Nephron progenitor cell (in vitro differentiated cells): Measurements from ENCODE around the gene MBLAC1.
A peak's percentile ranks its signal among the peaks of the same experiment; 100 is the strongest.

Source experiments
- DNase-seq: peaks from one replicate; pipeline ENCODE4 v3.0.0; 2021
- H3K27ac Mint-ChIP-seq: 2 replicates; pipeline ENCODE4 v1.8.0; 2021; ENCODE audit warnings: mild to moderate bottlenecking, moderate library complexity, mixed read lengths
- H3K27me3 Mint-ChIP-seq: 2 replicates; pipeline ENCODE4 v1.8.0; 2021; ENCODE audit warnings: mild to moderate bottlenecking, low read depth, mixed read lengths; ENCODE audit not compliant: poor library complexity
- H3K36me3 Mint-ChIP-seq: 2 replicates; pipeline ENCODE4 v1.8.0; 2021; ENCODE audit warnings: low read depth, mixed read lengths
- H3K4me1 Mint-ChIP-seq: 2 replicates; pipeline ENCODE4 v1.8.0; 2021; ENCODE audit warnings: mixed read lengths
- H3K4me3 Mint-ChIP-seq: 2 replicates; pipeline ENCODE4 v1.8.0; 2021; ENCODE audit warnings: mild to moderate bottlenecking, moderate library complexity, mixed read lengths
- H3K9me3 Mint-ChIP-seq: 2 replicates; pipeline ENCODE4 v1.8.0; 2021; ENCODE audit warnings: mild to moderate bottlenecking, moderate library complexity, mixed read lengths
- CTCF ChIP-seq: fragments of 200-600 bp; sonication (generic); IDR thresholded peaks from 2 replicates; pipeline ENCODE4 v1.5.0; 2021; ENCODE audit warnings: antibody characterized with exemption

Gene MBLAC1

GRCh38 chr7:100119072-100119969, 7.4 kb upstream of the MBLAC1 start, which contains the start of the genes CNPY4 and TAF6:
CNPY4 (plus strand) TSS chr7:100119634; CDS start chr7:100119745, 111 bp downstream.
TAF6 (minus strand) TSS chr7:100119358; CDS start chr7:100114209, 5,149 bp downstream.
- Mint-ChIP-seq H3K27ac (peak within 1 kb of the TSS; percentile 100), H3K4me3 (peak within 1 kb of the TSS; percentile 98), H3K4me1 (peaks cover 32% of the 10 kb centered on the region), H3K9me3 (no peaks in the 10 kb centered on the region), H3K27me3 (peaks cover 3% of the 10 kb centered on the region), H3K36me3 (peaks cover 19% of the 10 kb centered on the region)
- DNase-seq: peak; percentile 96
- TF ChIP-seq CTCF: no peak

- H3K4me1 Mint-ChIP-seq: peaks cover 40% of the 10 kb centered on the region
- DNase-seq: peak; percentile 67
These were observed 6.6 kb upstream of the MBLAC1 start for GRCh38 chr7:100119970-100120732.

GRCh38 chr7:100120733-100121036, 6.1 kb upstream of the MBLAC1 start:
- peak overlapping the region; percentile 98 for H3K4me3 Mint-ChIP-seq

More at GRCh38 chr7:100119970-100120732, 6.6 kb upstream of the MBLAC1 start:
- Mint-ChIP-seq H3K4me3 (peak overlapping the region; percentile 98), H3K36me3 (peaks cover 28% of the 10 kb centered on the region), H3K27ac (peak overlapping the region; percentile 100), H3K27me3 (peaks cover 3% of the 10 kb centered on the region), H3K9me3 (no peaks in the 10 kb centered on the region)
- TF ChIP-seq CTCF: no peak

GRCh38 chr7:100122067-100122466, 4.7 kb upstream of the MBLAC1 start:
- peaks cover 51% of the 10 kb centered on the region for H3K4me1 Mint-ChIP-seq
- peaks cover 3% of the 10 kb centered on the region for H3K27me3 Mint-ChIP-seq
- no peak overlapping the region for H3K27ac Mint-ChIP-seq
- H3K9me3 Mint-ChIP-seq: no peaks in the 10 kb centered on the region
- TF ChIP-seq CTCF: no peak
- no peak for DNase-seq
- H3K4me3 Mint-ChIP-seq: no peak overlapping the region
- H3K36me3 Mint-ChIP-seq: peaks cover 17% of the 10 kb centered on the region

More at GRCh38 chr7:100120733-100121036, 6.1 kb upstream of the MBLAC1 start:
- Mint-ChIP-seq H3K27me3 (peaks cover 3% of the 10 kb centered on the region), H3K4me1 (peaks cover 45% of the 10 kb centered on the region), H3K27ac (peak overlapping the region; percentile 31), H3K36me3 (peaks cover 27% of the 10 kb centered on the region), H3K9me3 (no peaks in the 10 kb centered on the region)
- TF ChIP-seq CTCF: no peak
- no peak for DNase-seq

GRCh38 chr7:100122568-100122967, 4.2 kb upstream of the MBLAC1 start:
- peaks cover 51% of the 10 kb centered on the region for H3K4me1 Mint-ChIP-seq
- no peak for DNase-seq
- no peak overlapping the region for H3K4me3 Mint-ChIP-seq

More at GRCh38 chr7:100122568-100122967, 4.2 kb upstream of the MBLAC1 start:
- TF ChIP-seq CTCF: no peak
- H3K36me3 Mint-ChIP-seq: peaks cover 17% of the 10 kb centered on the region
- no peaks in the 10 kb centered on the region for H3K9me3 Mint-ChIP-seq
- H3K27ac Mint-ChIP-seq: peak overlapping the region; percentile 57
- peaks cover 3% of the 10 kb centered on the region for H3K27me3 Mint-ChIP-seq
